LoVo (cell line): ENCODE data around the gene WT1.
"Not testable (repeated sequence)": the region's sequence is repeated elsewhere in the genome, so short reads cannot be mapped to it uniquely, and the experiment has no call there.

Experiments used
- DNase-seq: peaks from one replicate; pipeline ENCODE4 v3.0.0-alpha.2; 2016; ENCODE audit warnings: low spot score

Gene WT1

DNA sequence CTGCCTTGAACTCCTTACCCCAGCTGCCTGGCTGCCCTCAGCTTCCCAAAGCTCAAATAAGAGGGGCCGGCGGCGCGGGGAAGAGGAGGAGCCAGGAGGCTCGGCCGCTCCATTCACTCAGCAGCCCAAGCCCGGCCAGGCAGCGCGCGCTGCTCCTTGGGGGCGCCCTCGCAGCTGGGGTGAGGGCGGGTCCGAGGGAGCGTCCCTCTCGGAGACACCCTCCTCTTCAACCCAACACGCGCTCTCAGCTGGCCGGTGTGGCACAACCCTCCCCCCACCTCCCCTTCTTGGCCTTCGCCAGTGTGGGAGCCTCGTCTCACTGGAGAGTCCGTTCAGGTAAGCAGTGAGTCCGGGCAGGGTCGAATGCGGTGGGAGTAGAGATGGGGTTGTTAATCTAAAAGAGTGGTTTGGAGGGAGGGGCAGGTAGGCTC is at the start of gene WT1:
TSS of gene WT1 (minus strand) at position 29 of the 431 bp plus-strand sequence.
- DNase-seq, result no peak

GRCh38 chr11:32479291-32479690 is 44.0 kb upstream of the WT1 start:
- DNase-seq, result no peak

- DNase-seq, result no peak
Observed at GRCh38 chr11:32478277-32478731, 43.0 kb upstream of the WT1 start.

GRCh38 chr11:32473282-32473909 is 38.1 kb upstream of the WT1 start:
- no peak for DNase-seq

- no peak for DNase-seq
Observed at GRCh38 chr11:32472226-32472625, 36.9 kb upstream of the WT1 start.

GRCh38 chr11:32471544-32471943 is 36.2 kb upstream of the WT1 start:
- not testable (repeated sequence) for DNase-seq

- DNase-seq, result no peak
Observed at GRCh38 chr11:32469791-32470190, 34.5 kb upstream of the WT1 start.

- DNase-seq, result peak; percentile 26
Observed at GRCh38 chr11:32466279-32466915, 31.1 kb upstream of the WT1 start.

GRCh38 chr11:32464078-32464477 is 28.7 kb upstream of the WT1 start:
- no peak for DNase-seq

DNA sequence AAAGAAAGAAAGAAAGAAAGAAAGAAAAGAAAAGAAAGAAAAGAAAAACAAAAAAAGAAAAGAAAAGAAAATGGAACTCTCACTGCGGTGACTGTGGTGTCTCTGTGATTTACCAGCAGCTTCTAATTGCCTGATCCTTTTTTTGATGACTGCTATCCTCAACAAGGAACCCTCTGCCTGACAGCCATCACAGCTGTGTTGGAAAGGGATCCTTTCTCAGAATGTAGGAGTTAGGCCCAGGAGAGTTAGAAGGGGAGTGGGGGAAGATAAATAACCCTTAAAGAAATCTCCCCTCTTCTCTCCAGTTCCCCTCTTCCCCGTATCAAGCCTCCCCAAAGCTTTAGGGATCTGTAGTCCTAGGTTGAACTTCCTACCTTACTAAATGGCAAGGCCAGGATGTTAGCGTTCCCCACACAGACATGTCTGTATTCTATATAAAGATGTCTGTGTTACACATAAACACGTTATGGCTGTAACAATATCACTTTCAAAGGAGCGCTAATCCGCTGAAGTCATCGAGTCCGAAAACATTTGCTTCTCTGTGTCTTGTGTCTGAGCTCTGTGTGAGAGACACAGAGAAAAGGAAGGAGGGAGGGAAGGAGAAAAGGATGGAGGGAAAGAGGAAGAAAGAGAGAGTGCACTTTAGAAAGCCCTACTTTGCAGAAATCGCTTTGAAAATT is 26.8 kb upstream of the WT1 start:
- DNase-seq, result no peak

DNA sequence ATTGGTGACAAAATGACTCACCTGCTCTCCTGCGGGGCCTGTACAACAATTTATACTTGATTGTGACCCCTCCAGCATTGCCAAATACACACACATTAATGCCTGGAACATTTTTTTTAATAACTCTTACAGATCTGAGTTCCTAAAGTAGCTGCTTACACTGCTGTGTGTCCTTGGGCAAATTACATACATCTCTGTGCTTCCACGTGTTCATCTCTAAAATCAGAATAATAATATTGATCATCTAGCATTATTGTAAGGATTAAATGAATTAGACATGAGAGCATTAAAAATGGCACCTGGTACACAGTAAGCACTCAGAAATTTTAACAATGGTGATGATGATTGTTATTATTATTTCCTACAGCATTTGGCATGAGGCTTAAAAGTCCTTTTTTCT is 21.5 kb upstream of the WT1 start:
- DNase-seq, result no peak

DNA sequence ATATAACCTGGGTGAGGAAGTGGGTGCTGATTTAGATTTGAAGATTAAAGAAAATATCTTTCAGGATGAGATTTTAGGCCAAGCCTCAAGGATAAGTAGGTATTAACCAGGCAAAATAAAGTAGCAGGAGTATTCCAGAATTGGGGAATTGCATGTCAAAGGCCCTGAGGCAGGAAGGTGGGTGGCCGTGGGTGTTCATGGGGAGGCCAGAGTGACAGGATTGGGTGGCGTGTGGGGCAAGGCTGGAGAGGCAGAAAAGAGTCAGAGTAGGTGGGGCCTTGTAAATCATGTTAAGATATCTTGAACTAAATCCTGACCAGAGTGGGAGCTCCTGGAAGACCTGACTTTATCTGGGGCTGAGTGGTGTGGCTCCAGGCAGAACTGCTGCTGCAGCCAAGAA is 19.7 kb upstream of the WT1 start:
- DNase-seq, result no peak

- DNase-seq, result no peak
Observed at GRCh38 chr11:32451808-32452207, 16.5 kb upstream of the WT1 start.

DNA sequence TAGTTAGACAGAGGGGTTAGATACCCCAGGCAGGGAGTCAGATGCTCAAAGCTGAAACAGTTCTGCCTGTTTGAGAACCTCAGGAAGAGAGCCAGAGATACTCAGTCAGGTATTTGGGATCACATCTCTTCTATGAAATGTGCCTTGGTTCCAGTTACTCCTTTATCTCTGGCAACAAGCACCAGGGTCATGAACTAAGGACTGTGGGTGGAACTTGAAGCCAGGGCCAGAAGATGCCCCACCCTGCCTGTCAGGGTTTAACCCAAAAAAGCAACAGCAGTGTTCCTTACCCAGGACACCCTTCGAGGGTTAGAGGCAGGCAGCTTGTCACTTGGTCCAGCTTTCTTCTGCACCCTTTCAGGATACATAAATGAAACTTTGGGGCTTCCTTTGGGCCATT is 15.0 kb upstream of the WT1 start:
- DNase-seq, result no peak

- DNase-seq, result no peak
Observed at GRCh38 chr11:32448232-32448631, 12.9 kb upstream of the WT1 start.

GRCh38 chr11:32447252-32447651 is 11.9 kb upstream of the WT1 start:
- DNase-seq, result no peak

- DNase-seq, result no peak
Observed at GRCh38 chr11:32446227-32446626, 10.9 kb upstream of the WT1 start.

DNA sequence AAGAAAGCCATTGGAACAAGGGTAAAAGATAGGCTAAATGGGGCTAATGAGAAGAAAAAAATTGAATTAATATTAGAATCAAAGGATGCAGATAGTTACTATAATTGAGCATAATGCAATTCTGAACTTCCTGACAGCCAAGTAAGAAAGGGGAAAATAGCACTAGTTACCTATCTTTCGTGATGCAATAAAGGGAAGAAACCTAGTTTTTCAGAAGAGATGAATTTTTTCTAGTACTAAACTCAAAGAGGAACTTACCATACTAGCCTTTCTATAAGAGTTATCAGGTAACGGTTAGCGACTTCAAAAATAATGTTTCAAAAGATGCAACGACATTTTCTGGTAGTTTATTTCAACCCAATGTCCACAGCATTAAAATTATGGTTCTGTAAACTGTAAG is 8.8 kb upstream of the WT1 start:
- DNase-seq, result no peak

- DNase-seq, result no peak
Observed at GRCh38 chr11:32440916-32441315, 5.6 kb upstream of the WT1 start.

DNA sequence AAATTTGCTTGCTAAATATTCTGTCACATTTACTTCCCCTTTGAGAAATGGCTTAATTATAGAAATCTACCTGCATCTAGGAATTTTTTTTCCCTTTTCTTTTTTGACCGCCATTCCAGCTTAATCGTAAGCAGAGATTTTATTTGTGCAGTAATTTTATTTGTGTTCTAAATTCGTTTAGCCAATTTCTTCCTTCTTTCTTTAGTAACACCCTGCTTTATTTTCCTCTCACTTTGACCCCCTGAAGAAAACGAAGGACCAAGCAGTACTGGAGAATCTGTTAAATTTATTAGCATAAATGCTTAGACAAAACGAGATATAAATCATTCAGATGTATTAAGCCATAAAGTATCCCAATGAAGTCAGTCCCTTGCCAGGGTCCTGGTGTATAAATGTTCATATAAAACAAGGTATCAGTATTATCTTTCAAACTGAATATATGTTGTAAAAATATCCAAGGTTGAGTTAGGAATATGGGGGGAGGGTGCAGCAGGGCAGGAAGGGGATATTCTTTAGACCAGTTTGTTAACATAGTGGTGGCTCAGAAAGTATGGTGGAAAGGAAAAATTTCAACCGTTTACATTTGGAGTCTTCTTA is 5.1 kb upstream of the WT1 start:
- DNase-seq, result no peak

DNA sequence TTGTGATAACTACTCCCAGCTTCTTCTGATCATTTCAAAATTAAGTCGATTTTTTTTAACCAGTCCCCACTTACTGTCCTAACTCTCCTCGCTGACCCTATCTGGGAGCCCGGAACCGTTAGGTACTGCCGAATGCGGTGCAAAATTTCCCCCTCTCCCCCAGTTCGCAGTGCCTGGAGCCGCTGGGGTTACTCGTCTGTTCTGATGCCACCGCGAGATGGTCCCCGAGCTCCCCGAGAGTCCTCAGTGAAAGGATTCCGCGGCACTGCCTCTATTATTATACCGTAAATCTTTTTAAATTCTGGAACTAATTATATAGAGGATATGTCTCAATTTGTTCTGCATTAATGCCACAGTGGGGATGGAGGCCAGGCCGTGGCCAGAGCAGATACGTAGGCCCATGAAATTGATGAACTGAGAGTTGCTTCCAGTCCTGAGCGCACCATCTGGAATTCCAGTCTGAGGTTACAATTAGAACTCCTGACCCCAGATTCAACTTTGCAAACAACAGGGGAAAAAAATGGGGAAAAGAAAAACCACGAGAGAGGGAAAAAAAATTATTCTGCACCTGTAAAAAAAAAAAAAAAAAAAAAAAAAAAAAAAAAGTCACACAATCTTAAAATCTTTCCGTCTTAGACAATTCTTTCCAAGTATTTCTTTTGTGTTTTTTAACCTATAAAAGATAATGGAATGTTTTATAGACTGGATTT is 4.3 kb upstream of the WT1 start:
- DNase-seq, result no peak

DNA sequence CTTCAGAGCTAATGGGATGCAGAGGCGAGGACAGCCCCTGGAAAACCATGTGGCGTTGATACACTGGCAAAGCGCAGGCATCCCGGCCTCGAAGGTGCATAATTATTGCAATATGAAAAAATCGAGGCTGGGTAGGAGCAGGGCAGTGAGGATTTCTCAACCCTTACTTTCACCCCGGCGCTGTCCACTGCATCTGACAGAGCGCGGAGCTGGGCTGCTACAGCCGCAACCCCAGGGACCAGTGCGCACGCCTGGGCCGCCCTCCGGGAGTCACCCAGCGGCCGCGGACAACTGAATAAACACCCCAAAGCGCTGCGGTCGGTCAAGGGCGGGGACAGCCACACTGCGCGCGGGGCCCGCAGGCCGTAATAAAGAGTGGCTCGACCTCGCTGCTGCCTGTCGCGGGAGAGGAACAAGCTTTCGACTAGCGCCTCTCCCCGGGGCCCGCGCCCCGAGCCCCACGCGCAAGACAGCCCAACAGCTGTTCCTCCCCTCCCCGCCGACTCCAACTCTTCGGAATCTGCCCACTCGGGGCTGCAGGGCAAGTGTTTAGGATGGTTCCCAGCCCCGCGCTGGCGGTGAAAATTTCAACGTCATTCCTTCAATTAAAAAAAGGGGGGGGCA is 3.6 kb upstream of the WT1 start:
- no peak for DNase-seq
